Measurements from ENCODE around the gene RGP1. TPM values are rescaled to one million over a fixed set of nuclear protein-coding genes. Genes with fewer than 3 reads are reported as not detected.

RGP1 gene
- total RNA-seq, 1 donor from 2014 or later, result 33.9 TPM

DNA sequence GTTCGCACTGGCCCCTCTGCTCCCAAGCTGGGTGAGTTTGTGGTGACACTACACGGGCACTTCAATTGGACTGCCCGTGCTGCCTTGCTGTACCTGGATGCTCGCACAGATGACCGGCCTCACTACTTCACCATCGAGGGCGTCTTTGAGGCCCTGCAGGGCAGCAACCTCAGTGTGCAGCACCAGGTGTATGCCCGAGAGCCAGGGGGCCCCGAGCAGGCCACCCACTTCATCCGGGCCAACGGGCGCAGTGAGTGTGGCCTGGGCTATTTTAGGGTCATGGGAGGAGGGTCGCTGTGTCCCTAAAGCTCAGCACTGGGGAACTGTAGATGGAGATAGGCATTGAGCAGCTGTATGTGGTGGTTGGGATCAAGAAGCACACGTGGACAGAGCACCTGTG is 43.7 kb downstream of the RGP1 start:
- Mint-ChIP-seq H3K36me3 (no peaks in the 10 kb centered on the region), H3K4me3 (peak overlapping the region; percentile 9), H3K9me3 (no peaks in the 10 kb centered on the region), H3K27me3 (ENCODE audit: low read depth) (no peaks in the 10 kb centered on the region), H3K27ac (no peak overlapping the region), H3K4me1 (peaks cover 26% of the 10 kb centered on the region)
- TF ChIP-seq CTCF (IDR thresholded peaks at IDR 0.05; ENCODE audit: unreplicated experiment), result no peak
- no peak for DNase-seq (ENCODE audit: low spot score in 2 of 2, unreplicated experiment in 2 of 2)

DNA sequence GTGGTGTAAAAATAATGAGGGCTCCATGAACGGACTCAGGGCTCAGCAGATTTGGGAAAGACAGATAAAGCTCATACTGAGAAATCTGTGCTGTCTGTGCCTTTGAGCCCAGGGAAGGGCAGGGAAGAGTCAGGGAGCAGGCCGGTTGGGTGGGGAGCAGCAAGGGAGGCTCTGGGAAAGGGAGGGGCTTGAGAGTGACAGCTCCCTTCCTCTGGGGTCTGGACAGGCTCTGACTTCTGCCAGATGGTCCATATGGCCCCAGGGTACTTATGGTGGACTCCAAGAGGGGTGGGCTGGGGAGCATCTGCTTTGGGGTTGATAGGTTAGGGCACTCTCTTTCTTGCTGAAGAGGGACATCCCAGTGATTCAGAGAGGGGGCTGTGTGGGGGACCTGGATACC is 44.4 kb downstream of the RGP1 start:
- Mint-ChIP-seq H3K4me3 (peak overlapping the region; percentile 9), H3K36me3 (no peaks in the 10 kb centered on the region), H3K27me3 (ENCODE audit: low read depth) (no peaks in the 10 kb centered on the region), H3K9me3 (no peaks in the 10 kb centered on the region), H3K27ac (no peak overlapping the region), H3K4me1 (peaks cover 26% of the 10 kb centered on the region)
- no peak for TF ChIP-seq CTCF (IDR thresholded peaks at IDR 0.05; ENCODE audit: unreplicated experiment)
- DNase-seq (ENCODE audit: low spot score in 2 of 2, unreplicated experiment in 2 of 2), result no peak

DNA sequence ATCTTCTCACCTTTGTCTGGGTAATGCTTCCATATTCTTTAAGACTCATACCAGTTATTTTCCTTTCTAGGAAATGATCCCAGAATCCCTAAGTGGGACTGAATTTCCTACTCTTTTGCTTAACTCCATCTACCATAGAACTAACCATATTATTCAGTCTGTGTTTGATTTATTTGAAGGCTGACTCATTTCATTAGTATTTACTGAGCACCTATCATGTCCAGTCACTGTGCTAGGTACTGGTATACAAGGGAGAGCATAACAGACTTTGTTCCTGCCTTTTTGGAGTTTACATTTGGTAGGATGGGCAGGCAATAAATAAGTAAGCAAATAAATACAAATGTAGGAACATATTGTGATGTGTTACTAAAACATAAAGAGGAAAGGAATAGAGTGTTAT is 46.6 kb downstream of the RGP1 start:
- H3K27ac Mint-ChIP-seq, result no peak overlapping the region
- no peaks in the 10 kb centered on the region for H3K9me3 Mint-ChIP-seq
- no peak for DNase-seq (ENCODE audit: low spot score in 2 of 2, unreplicated experiment in 2 of 2)
- H3K27me3 Mint-ChIP-seq (ENCODE audit: low read depth), result no peaks in the 10 kb centered on the region
- H3K36me3 Mint-ChIP-seq, result peaks cover 6% of the 10 kb centered on the region
- no peak for TF ChIP-seq CTCF (IDR thresholded peaks at IDR 0.05; ENCODE audit: unreplicated experiment)
- H3K4me3 Mint-ChIP-seq, result no peak overlapping the region
- peaks cover 21% of the 10 kb centered on the region for H3K4me1 Mint-ChIP-seq

DNA sequence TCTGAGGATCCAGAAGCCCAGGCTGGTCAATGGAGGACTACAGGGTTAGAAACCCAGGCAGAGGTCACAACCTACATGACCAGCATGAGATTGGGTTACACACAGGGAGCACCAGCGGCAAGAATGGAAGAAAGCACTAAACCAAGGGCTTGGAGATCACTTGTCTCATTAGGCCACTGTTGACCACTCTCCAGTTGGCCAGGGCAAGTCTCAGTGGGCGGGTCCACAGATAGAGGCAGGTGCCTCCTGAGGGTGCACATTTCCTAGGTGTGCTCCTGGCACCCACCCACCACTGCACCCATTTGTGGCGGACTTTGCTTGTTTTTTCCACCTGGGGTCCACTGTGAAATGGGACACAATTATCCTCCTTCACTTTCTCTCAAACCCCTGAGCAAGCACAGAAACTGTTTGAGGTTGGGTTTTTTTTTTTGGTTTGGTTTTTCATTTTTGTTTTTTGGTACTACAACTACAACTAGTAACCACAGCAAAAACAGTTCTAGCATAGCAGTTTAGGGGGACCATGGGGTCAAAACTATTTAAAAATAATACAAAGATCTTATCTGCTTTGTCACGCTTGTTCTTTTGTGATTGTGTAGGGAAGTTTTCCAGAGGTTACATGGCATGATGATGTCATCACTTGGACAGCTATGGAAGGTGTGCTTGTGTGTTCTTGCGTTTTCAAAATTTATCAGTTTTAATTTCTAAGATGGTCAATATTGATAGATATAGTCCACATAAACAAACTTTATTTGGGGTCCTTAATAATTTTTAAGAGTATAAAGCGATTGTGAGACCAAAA is 48.4 kb downstream of the RGP1 start:
- no peak for TF ChIP-seq CTCF (IDR thresholded peaks at IDR 0.05; ENCODE audit: unreplicated experiment)
- no peaks in the 10 kb centered on the region for H3K27me3 Mint-ChIP-seq (ENCODE audit: low read depth)
- H3K4me3 Mint-ChIP-seq, result no peak overlapping the region
- H3K36me3 Mint-ChIP-seq, result peaks cover 16% of the 10 kb centered on the region
- H3K9me3 Mint-ChIP-seq, result no peaks in the 10 kb centered on the region
- H3K4me1 Mint-ChIP-seq, result peaks cover 20% of the 10 kb centered on the region
- no peak overlapping the region for H3K27ac Mint-ChIP-seq
- no peak for DNase-seq (ENCODE audit: low spot score in 2 of 2, unreplicated experiment in 2 of 2)

GRCh38 chr9:35798658-35799374 is 49.7 kb downstream of the RGP1 start:
- H3K36me3 Mint-ChIP-seq, result peaks cover 23% of the 10 kb centered on the region
- H3K4me3 Mint-ChIP-seq, result no peak overlapping the region
- H3K4me1 Mint-ChIP-seq, result peaks cover 14% of the 10 kb centered on the region
- H3K9me3 Mint-ChIP-seq, result no peaks in the 10 kb centered on the region
- H3K27ac Mint-ChIP-seq, result no peak overlapping the region
- no peaks in the 10 kb centered on the region for H3K27me3 Mint-ChIP-seq (ENCODE audit: low read depth)
- TF ChIP-seq CTCF (IDR thresholded peaks at IDR 0.05; ENCODE audit: unreplicated experiment), result no peak
- no peak for DNase-seq (ENCODE audit: low spot score in 2 of 2, unreplicated experiment in 2 of 2)

Measured in mesothelial cell of epicardium (in vitro differentiated cells).